Right renal pelvis (tissue), 4 donors: Measurements from ENCODE around the gene ITIH3. TPM values are rescaled to one million over a fixed set of nuclear protein-coding genes. Genes with fewer than 3 reads are reported as not detected.
"Not testable (repeated sequence)": the region's sequence is repeated elsewhere in the genome, so short reads cannot be mapped to it uniquely, and the experiment has no call there.

Experiments used
- DNase-seq, 4 donors: peaks; one replicate each; pipeline ENCODE4 v3.0.0-alpha.2; 2013; ENCODE audit warnings: low read depth in 4 of 4, low spot score in 3 of 4, missing footprints in 1 of 4
- polyA plus RNA-seq, 4 donors: library from polyadenylated mRNA; unstranded; fragments of 120-200 nt; gene quantifications; one replicate each; pipeline ENCODE4 v1.2.1, GENCODE V29; 2013; ENCODE audit not compliant: insufficient read length in 4 of 4

ITIH3 gene
- polyA plus RNA-seq = 1 to 10 TPM; 4.8 to 6.0 (median 5.6) TPM

DNA sequence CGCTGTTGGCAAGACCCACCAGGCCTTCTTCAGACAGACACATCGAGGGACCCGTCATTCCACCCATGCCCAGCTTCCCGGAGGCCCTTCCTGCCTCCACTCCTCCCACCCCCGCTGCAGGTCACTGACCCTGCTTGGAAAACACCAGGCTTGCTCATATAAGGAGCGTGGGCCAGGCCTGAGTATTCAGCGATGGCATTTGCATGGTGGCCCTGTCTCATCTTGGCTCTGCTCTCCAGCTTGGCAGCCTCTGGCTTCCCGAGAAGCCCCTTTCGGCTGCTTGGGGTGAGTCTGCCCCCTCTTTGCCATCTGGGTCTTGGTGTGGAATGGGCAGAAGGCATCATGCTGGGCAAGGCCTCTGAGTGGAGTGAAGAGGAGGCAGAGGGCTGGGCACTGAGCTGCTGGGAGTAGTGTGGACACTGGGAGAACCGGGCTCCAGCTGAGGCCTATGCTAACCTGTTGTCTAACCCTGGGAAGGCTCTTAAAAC lies at the start of gene ITIH3:
Gene ITIH3 (plus strand): TSS at position 185 of the 488 bp plus-strand sequence. CDS start 8 bp downstream, at position 193.
- DNase-seq = no peak

- no peak for DNase-seq
Observed at GRCh38 chr3:52752045-52752660, 42.4 kb upstream of the ITIH3 start.

GRCh38 chr3:52754373-52754772 lies 40.2 kb upstream of the ITIH3 start:
- DNase-seq = no peak

GRCh38 chr3:52756141-52756540 lies 38.5 kb upstream of the ITIH3 start:
- no peak for DNase-seq

DNA sequence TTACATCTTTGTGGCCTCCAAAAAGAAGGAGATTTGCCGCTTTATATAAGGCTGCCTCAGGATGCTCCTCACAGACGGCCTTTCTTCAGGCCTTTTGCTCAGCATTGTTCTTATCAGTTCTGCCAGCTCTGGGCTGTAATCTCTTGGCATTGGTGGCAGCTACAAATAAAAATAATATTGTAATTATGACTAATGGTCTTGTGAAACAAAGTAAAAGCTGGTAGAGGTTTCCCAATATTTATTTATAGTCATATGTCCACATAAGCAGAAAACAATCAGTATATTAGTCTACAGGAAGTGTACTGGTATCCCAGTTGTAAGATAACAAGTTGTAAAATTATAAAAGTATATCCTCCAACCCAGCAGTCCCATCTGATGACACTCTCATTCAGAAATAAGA lies 31.1 kb upstream of the ITIH3 start:
- no peak for DNase-seq

DNA sequence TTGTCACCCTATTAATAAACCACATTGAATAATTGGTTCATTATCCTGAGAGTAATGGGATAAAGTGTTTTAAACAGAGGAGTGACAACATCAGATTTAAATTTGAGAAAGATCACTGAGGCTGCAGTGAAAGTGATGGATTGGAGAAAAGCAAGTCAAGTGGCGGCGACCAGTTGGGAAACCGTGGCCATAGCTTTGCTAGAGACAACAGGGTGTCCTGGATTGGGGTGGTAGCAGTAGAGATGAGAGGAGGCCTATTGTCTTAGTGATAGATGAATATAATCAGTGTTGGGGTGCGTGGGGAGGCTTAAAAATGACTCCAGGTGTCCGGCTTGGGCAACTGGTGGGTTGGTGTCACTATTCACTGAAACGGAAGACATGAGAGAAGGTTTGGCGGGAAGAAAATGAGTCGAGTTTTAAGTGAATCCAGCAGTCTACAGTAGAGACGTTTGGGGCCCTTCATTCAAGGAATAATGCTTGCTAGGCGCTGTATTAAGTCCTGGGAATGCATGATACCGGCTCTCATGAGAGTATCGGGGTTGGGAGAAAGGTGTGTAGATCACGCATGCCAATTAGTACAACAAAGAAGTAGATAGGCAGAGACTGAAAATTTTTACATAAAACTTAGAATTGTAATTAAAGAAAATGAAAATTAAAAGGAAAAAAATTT lies 24.7 kb upstream of the ITIH3 start:
- DNase-seq = no peak

GRCh38 chr3:52770496-52771333 lies 23.9 kb upstream of the ITIH3 start, which contains the start of gene NEK4:
NEK4 (minus strand) TSS chr3:52770940; CDS start chr3:52770746, 194 bp downstream.
- peak; percentile 82 to 86 (median 84) for DNase-seq

DNA sequence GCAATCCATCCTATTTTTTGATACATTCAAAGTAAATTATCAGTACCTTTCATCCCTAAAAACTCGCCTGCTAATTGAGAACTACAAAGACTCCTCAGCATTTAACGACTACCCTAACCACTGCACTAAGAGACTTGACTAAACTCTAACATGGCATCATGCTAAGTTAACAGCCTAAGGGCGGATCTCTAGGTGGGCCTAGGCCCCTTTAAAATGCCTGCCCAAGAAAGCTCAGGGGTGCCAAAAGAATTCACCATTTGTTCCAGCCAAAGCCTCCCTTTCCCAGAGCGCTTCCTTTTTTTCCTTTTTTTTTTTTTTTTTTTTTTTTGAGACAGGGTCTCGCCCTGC lies 23.3 kb upstream of the ITIH3 start:
- DNase-seq = no peak

GRCh38 chr3:52771702-52772101 lies 22.9 kb upstream of the ITIH3 start:
- no peak for DNase-seq

DNA sequence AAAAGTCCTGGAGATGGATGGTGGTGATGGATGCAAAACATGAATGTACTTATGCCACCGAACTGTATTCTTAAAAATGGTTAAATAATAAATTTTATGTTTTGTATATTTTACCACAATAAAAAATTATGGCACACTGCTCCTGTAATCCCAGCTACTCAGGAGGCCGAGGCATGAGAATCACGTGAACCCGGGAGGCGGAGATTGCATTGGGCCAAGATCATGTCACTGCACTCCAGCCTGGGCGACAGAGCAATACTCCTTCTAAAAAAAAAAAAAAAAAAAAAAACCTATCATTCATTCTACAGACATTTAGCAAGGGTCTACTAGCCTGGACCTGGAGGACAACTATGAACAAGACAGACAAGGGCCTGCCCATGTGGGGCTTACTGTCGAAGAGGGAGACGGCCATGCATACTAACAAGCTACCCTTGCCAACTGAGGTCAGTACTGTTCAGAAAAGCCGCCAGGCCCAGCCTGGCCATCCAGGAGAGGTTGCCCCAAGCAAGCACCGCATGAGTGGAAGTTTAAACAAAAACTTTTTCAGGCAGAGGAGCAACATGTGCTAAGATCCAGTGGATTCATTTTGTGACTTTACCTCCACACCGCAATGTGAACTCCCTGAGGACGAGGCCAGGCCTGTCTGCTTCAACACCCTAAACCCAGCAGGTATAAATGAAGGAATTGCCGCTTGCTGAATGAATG lies 21.1 kb upstream of the ITIH3 start:
- no peak for DNase-seq

- DNase-seq = no peak
Observed at GRCh38 chr3:52774066-52774713, 20.4 kb upstream of the ITIH3 start.

DNA sequence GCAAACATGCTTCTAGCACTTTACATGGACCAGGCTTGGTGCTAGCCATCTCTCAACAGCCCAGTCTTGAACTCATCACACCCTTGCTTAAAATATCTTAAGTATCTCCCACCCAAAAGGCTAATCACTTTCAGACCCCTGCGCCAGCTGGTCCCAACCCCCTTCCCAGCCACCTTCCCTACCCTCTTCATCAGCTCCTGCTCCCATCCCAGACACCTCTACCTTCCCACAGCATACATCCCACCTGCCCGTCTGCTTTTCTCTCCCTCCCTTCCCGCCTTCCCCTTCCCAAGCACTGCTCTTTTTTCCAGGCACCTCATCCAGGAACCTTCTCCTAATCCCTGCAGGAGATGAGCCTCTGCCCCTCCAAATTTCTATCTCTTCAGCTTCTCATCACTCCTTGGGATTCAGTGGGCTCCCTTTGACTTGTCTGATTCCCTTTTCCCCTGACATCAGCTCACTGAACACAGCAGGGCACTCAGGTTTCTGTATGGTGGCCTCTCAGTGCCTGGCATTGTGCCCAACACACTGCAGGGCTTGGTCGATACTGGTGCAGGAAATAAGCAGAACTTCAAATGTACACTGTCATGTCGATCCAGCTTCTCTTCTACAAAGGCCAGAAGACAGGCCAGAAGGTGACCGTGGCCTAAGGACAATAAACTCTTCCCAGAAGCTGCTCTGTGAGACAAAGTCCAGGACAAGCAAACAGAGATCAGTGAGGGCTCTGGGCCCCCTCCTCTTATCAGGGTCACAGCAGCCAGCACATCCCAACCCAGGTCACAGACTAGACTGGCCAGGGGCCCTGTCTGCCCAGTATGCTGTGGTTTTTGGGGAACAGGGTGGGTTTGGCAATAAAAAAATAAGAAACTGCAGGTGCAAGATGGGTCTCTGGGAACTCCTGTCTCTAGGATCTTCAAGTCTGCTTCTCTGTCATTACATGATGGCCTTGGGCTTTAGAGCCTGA lies 19.4 kb upstream of the ITIH3 start:
- DNase-seq = no peak

DNA sequence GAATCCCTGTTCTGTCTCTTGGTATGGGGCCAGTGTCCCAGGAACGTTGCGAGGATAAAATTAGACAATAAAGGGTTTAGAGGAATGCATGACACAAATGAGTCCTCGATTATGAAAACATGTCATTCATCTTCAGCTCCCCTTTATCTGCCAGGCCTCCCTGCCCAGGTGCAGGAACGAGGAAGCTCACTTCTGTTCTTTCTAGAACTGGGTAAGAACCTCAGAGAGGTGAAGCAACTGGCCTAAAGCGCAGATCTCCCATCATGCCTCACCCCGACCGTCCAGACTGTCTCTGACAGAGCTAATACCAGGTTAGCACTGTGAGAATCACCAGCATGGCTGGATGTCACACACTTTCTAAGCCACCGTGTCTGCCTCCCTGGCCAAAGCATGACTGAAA lies 18.7 kb upstream of the ITIH3 start:
- no peak for DNase-seq

- not testable (repeated sequence) for DNase-seq
Observed at GRCh38 chr3:52776486-52776885, 18.1 kb upstream of the ITIH3 start.

- no peak for DNase-seq
Observed at GRCh38 chr3:52777127-52777958, 17.3 kb upstream of the ITIH3 start, which contains the start of gene ITIH1. ITIH1 (plus strand) TSS chr3:52777599; CDS start chr3:52777616, 17 bp downstream.

DNA sequence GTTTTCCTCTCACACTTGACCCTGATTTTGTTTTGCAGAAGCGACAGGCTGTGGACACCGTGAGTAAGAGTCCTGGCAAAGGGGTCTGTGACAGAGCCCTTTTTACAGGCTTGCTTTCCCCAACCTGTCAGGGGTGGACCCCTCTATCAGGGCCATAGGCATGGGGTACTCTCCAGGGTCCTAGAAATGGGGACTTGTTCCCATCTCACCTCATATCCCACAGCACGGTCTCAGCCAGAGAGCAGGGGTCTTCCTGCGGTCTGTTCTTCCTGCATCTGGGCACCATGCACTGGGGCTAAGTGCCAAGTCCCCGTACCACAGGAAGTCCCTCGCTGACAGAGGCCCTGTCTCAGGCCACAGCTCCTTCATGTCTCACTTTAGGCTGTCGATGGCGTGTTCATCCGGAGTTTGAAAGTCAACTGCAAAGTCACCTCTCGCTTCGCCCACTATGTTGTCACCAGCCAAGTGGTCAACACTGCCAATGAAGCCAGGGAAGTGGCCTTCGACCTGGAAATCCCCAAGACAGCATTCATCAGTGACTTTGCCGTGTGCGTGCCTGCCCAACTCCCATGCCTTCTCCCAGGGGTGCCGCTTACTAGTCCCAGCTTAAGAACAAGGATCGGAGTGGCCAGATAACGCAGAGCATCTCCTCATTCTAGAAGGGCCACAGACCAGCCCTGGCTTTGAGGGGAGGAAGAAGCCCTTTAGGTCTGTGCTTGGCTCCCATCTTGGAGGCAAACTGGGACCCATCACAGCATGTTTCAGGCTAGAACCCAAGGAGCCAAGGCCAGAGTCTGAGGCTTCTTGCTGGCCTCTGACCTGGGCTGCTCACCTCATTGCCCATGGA lies 16.4 kb upstream of the ITIH3 start:
- no peak for DNase-seq
